ENCODE data around the gene AKAP12. TPM values are rescaled to one million over a fixed set of nuclear protein-coding genes. Genes with fewer than 3 reads are reported as not detected.

The AKAP12 gene
- total RNA-seq, 1 donor from 2014 or later, result 81.3 TPM

GRCh38 chr6:151338651-151339200 is 99.0 kb downstream of the AKAP12 start:
- Histone ChIP-seq H2AFZ (replicated peaks) (no peak overlapping the region), H3K4me1 (no peaks in the 10 kb centered on the region), H3F3A (ENCODE audit: low read depth) (no peaks in the 10 kb centered on the region), H3K36me3 (no peaks in the 10 kb centered on the region), H3K27me3 (no peaks in the 10 kb centered on the region), H3K79me2 (ENCODE audit: low read depth) (peaks cover 19% of the 10 kb centered on the region), H3K4me2 (no peak overlapping the region), H3K9me3 (ENCODE audit: low read depth) (no peaks in the 10 kb centered on the region), H3K4me3 (no peak overlapping the region), H4K20me1 (ENCODE audit: low read depth) (no peaks in the 10 kb centered on the region), H3K9ac (no peak overlapping the region), H3K27ac (no peak overlapping the region)
- no peaks in the 10 kb centered on the region for H3K9me3 Mint-ChIP-seq
- TF ChIP-seq CTCF (IDR thresholded peaks at IDR 0.05) (no peak), EZH2 (IDR thresholded peaks at IDR 0.05) (no peak), EZH2phosphoT487 (IDR thresholded peaks at IDR 0.05) (no peak)
- H3K4me1 Mint-ChIP-seq, result peaks cover 7% of the 10 kb centered on the region
- DNase-seq (ENCODE audit: low spot score), result no peak
- H3K27ac Mint-ChIP-seq, result no peak overlapping the region
- peaks cover 3% of the 10 kb centered on the region for H3K27me3 Mint-ChIP-seq (ENCODE audit: insufficient read depth, low read depth)
- H3K36me3 Mint-ChIP-seq, result peaks cover 13% of the 10 kb centered on the region
- H3K4me3 Mint-ChIP-seq, result no peak overlapping the region

GRCh38 chr6:151339369-151339768 is 99.6 kb downstream of the AKAP12 start:
- no peak for TF ChIP-seq EZH2 (IDR thresholded peaks at IDR 0.05)
- TF ChIP-seq EZH2phosphoT487 (IDR thresholded peaks at IDR 0.05), result no peak
- no peak for TF ChIP-seq CTCF (IDR thresholded peaks at IDR 0.05)
- Histone ChIP-seq H3F3A (ENCODE audit: low read depth) (no peaks in the 10 kb centered on the region), H3K4me3 (no peak overlapping the region), H2AFZ (replicated peaks) (no peak overlapping the region), H3K27ac (no peak overlapping the region), H3K4me1 (no peaks in the 10 kb centered on the region), H3K9me3 (ENCODE audit: low read depth) (no peaks in the 10 kb centered on the region), H3K27me3 (no peaks in the 10 kb centered on the region), H3K79me2 (ENCODE audit: low read depth) (peaks cover 24% of the 10 kb centered on the region), H4K20me1 (ENCODE audit: low read depth) (no peaks in the 10 kb centered on the region), H3K4me2 (no peak overlapping the region), H3K9ac (no peak overlapping the region), H3K36me3 (no peaks in the 10 kb centered on the region)
- H3K27ac Mint-ChIP-seq, result peak overlapping the region; percentile 44
- H3K4me3 Mint-ChIP-seq, result no peak overlapping the region
- H3K9me3 Mint-ChIP-seq, result no peaks in the 10 kb centered on the region
- DNase-seq (ENCODE audit: low spot score), result no peak
- H3K4me1 Mint-ChIP-seq, result peaks cover 3% of the 10 kb centered on the region
- peaks cover 11% of the 10 kb centered on the region for H3K36me3 Mint-ChIP-seq
- peaks cover 3% of the 10 kb centered on the region for H3K27me3 Mint-ChIP-seq (ENCODE audit: insufficient read depth, low read depth)

GRCh38 chr6:151340219-151340978 is 100.6 kb downstream of the AKAP12 start:
- H3K9me3 Mint-ChIP-seq, result no peaks in the 10 kb centered on the region

More at GRCh38 chr6:151340219-151340978, 100.6 kb downstream of the AKAP12 start:
- H3K4me1 ChIP-seq, result no peaks in the 10 kb centered on the region
- H3K36me3 ChIP-seq, result no peaks in the 10 kb centered on the region
- no peaks in the 10 kb centered on the region for H3K27me3 ChIP-seq
- H3F3A ChIP-seq (ENCODE audit: low read depth), result no peaks in the 10 kb centered on the region
- H3K36me3 Mint-ChIP-seq, result peaks cover 11% of the 10 kb centered on the region
- H2AFZ ChIP-seq (replicated peaks), result no peak overlapping the region
- no peak overlapping the region for H3K4me2 ChIP-seq
- no peak for DNase-seq (ENCODE audit: low spot score)
- H3K9me3 ChIP-seq (ENCODE audit: low read depth), result no peaks in the 10 kb centered on the region
- no peak overlapping the region for H3K27ac Mint-ChIP-seq
- H4K20me1 ChIP-seq (ENCODE audit: low read depth), result no peaks in the 10 kb centered on the region
- H3K4me1 Mint-ChIP-seq, result no peaks in the 10 kb centered on the region
- no peaks in the 10 kb centered on the region for H3K27me3 Mint-ChIP-seq (ENCODE audit: insufficient read depth, low read depth)
- H3K4me3 ChIP-seq, result no peak overlapping the region
- no peak overlapping the region for H3K9ac ChIP-seq
- no peak for TF ChIP-seq CTCF (IDR thresholded peaks at IDR 0.05)
- no peak for TF ChIP-seq EZH2phosphoT487 (IDR thresholded peaks at IDR 0.05)
- TF ChIP-seq EZH2 (IDR thresholded peaks at IDR 0.05), result no peak
- no peak overlapping the region for H3K4me3 Mint-ChIP-seq
- no peak overlapping the region for H3K27ac ChIP-seq
- H3K79me2 ChIP-seq (ENCODE audit: low read depth), result peaks cover 24% of the 10 kb centered on the region
